Stimulated activated CD8-positive, alpha-beta memory T cell treated with anti-CD3 and anti-CD28 coated beads, Interleukin-12 subunit alpha, Interleukin-12 subunit beta, amount 100 ng/mL, for 24 hours (primary cell): ENCODE measurements around the gene RPE.

Experiments used
- DNase-seq: peaks from one replicate; pipeline ENCODE4 v3.0.0-alpha.2; 2020; ENCODE audit errors: extremely low read depth

RPE gene

DNA sequence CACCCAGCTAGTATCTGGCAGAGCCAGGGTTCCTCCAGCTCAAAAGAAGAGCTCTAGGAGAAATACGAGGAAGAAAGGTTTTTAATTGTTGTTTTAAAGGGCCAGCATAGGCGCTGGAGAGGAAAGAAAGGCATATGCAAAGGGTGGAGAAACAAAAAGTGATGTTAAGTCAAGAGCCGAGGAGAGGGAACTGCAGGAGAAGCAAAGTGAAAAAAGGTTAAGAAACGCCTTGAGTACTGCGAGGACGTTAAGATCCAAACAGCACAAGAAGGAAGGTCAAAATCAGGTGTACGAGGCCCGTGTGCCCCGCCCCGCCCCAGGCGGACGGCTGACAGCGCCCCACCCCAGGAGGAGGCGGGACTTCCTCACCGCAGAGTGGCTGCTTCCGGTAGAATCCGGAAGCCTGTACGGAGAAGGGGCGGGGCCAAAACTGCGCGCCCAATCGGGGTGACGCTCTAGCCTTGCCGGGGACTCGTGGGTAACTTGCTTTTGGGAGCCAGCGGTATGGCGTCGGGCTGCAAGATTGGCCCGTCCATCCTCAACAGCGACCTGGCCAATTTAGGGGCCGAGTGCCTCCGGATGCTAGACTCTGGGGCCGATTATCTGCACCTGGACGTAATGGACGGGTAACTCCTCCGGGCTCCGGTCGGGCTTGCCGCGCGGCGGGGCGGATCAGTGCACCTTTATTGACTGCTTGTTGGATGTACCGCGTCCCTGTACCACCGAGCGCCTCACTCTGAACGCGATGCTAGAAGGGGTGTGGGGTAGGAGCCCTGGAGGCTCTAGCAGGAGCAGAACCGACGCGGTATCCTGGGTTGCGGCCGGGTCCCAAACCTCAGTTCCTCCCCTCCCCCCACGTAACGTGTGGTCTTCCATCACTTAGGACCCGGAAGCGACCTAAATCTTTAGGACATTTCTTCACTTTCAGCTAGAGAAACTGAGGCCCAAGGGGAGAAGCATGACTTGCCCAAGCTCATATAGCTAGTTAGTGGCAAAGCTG lies at the start of gene RPE:
RPE (plus strand) TSS at position 481 of the 1,000 bp plus-strand sequence; CDS start at position 505, 24 bp downstream.
- DNase-seq, result peak; percentile 94

DNA sequence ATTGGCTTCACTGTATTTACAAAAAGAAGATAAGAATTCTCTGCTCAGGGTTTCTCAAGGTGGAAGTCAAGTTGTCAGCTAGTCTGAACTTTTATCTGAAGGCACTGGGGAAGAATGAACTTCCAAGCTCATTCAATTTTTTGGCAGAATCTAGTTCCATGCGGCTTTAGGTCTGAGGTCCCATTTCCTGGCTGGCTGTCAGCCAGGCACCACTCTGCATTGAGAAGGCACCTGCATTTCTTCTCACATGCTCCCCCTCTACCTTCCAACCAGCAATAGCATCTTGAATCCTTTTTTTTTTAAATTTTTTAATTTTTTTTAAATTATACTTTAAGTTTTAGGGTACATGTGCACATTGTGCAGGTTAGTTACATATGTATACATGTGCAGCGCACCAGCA lies 46.2 kb upstream of the RPE start:
- DNase-seq, result no peak

DNA sequence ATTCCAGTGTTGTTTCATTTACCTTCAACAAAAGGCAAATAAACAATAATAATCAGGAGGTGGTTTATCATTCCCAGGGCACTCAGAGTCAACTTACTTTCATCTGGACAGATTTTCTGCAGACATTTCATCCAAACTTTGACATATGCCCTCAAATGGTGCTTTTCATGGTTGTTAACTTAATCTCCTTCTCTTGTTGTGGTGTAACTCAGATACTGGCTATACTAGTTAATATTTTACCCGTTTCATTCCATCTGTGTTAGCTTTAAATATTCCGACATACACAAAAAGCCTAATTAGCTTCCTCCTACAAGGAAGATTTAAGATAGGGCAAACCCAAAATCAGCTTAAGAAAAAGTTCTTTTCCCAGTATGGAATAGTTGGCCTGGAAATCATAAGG lies 44.4 kb upstream of the RPE start:
- no peak for DNase-seq

DNA sequence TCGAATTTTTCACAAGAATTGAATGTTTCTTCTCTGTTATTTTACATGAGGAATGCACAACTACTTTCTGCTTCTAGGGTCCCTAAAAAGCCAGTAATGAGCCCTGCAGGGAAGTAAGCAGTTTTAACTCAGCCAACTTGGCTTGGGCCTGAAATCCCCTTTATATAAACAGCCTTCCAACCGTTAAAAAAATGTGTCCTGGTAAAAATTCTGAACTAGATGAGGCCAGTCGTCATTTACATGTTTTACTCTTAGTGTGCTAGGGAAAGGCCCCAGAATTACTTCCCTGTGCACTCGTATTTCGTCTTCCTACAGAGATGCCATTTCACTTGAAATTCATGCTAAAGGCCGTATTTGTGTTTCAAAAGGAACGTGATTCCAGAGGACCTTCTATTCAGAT lies 42.4 kb upstream of the RPE start:
- DNase-seq, result no peak

DNA sequence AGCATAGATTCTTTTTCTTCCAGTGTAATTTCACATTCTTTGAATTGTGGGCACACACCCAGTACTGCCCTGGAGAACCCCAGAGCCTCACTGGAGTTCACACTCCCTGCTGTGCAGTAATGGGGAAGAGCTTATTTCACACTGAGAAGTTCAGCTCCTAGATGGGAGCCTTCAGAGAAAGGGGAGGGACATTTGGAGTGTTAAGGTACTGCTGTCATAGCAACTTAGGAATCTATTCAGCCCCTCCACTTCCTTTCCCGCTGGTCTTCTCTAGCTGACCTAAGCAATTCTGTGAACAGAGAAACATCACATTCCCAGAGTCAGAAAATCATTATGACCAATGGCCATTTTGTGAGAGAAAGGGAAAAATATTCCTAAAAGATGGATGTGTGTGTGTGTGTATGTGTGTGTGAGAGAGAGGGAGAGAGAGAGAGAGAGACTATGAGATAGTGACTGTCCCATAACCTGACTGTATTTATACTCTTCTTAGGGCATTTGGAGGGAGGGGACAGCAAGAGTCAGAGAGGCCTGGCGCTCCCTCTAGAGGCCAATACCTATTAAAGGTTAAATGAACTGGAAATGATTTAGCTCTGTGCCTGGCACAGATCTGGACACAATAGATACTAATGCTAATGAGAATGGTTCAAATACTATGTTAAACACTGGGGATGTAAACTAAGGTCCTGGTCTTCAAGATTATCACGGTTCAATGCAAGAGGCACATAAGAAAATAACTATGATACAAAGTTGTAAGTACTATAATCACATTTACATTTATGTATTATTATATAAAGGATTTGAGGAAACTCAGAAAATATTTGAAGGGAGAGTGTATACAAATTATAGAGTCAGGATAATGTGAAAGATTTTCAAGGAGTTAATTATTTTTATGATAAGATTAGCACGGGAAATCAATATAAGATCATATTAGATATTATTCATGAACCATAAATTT lies 41.5 kb upstream of the RPE start:
- DNase-seq, result no peak

DNA sequence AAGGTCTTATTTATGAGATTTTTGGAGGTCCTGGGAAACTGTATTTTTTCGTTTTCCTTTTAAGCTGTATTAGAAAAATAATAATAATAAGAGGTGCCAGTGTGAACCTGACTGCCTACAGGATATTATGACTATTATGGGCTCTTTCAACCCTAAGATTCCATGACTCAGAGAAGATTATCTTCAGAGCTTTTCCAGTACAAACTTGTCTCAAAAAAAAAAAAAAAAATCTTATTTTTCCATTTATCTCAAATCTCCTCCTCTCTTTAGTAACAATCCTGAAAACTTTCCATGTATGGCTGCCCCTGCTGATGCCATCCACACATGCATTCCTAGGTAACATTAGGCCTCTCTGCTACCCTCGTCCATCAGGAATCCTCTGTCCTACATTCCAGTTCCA lies 36.7 kb upstream of the RPE start:
- no peak for DNase-seq

DNA sequence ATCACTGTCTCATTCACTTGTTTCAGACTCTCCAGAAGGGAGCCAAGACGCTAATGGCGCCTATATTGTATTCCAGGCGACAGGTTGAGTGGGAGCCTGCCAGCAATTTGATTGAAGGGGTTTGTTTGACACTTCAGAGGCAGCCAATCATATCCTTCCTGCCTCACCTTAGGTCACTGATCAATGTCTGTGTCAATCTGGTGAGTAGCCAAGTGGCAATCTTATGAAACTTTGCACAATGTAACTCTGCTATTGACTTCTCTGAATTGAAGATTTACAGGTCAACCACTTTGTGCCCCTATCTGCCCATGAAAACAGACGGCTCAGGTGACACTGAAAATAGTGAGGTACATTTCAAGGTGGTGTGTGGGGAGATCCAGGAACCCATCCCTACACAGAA lies 32.7 kb upstream of the RPE start:
- DNase-seq, result no peak

DNA sequence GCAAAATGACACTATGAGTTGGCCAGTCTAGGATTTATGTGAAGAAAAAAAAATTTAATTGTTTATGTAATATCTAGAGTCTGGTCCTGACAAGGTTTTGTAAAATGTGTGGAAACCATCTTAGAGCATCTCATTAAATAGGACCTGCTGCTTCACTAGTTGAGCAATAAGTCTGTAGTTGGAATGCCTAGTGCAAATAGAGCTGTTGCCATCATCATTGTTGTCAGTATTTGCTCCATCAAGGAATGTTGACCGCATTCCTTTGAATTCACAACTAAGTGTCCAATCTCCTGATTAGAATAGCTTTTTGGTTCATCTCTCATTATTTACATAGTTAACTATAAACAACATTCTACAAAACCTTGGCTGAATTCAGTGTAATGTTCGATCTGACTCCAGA lies 32.2 kb upstream of the RPE start:
- no peak for DNase-seq

DNA sequence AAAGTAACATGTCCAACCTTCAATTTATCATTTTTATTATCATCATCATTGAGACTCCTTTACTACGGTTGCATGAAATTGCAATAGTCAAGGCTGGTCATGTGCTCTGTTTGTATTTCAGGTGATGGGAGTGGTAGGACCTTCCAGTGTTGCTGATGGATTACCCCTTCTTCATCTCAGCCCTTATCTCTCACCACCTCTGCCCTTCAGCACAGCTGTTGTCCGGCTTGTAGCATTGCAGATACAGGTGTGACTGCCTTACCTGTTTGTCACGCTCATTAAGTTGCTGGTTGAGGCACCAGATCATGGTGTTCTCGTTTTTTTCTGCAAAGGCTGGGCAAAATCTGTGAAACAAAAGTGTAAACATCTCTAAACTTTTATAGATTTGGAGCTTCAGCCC lies 31.7 kb upstream of the RPE start:
- no peak for DNase-seq

DNA sequence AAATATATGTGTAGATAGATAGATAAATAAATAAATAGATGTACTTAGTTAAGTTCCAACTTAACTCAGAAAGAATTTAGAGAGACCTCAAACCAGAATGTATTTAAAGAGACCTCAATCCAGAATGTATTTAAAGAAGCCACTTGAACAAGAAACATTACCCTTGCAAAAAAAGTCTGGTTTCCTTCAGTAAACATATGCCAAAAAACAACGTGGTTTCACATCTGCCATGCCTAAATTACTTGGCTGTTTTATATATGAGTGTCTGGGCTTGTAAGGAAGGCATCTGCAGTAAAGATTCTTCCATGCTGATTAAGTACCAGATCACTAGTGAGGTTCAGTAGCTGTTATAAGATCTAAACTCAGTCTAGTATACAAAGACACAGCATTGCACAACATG lies 29.1 kb upstream of the RPE start:
- no peak for DNase-seq

DNA sequence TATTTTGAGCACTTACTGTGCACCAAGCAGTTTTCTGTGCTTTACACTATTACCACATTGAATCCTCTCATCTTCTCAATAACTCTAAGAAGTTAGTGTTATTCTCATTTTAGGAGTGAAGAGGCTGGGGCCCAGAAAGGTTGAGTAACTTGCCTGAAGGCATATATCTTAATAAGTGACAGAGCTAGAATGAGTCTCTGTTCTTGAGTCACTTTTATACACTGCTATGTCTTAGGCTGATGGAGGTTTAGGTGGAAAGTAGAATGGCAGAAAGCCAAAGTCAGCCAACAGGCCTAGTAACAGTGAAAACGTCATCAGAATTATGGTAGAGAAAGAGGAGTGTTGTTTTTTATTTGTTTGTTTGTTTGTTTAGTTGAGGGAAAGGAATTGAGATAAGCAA lies 27.9 kb upstream of the RPE start:
- no peak for DNase-seq

DNA sequence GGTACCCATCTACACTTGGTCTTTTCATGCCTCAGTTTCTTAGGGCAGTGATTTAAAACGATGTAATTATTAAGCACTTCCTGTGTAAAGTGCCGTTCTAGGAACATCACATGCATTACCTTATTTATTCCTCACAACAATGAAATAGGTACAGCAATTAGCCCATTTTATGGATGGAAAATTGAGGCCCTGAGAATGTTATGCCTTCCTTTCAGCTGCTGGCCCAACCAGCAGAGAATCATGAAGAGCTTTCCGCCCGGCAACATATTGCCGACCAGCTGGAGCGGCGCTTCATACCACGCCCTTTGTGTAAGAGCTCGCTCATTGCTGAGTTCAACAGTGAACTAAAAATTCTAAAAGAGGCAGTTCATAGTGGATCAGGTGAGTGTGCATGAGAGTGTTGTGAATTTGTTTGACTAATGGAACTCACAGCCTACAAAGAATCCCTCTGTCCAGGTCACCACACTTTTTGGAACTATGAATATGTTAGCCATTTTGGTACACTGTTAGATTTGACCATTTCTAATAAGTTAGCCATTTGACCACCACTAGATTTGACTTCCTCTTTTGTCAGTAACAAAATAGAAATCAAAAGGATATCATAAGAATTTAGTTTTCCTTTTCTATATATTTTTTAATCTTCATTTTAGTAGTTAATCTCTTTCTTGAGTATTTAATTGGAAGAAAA lies 25.6 kb upstream of the RPE start:
- no peak for DNase-seq

DNA sequence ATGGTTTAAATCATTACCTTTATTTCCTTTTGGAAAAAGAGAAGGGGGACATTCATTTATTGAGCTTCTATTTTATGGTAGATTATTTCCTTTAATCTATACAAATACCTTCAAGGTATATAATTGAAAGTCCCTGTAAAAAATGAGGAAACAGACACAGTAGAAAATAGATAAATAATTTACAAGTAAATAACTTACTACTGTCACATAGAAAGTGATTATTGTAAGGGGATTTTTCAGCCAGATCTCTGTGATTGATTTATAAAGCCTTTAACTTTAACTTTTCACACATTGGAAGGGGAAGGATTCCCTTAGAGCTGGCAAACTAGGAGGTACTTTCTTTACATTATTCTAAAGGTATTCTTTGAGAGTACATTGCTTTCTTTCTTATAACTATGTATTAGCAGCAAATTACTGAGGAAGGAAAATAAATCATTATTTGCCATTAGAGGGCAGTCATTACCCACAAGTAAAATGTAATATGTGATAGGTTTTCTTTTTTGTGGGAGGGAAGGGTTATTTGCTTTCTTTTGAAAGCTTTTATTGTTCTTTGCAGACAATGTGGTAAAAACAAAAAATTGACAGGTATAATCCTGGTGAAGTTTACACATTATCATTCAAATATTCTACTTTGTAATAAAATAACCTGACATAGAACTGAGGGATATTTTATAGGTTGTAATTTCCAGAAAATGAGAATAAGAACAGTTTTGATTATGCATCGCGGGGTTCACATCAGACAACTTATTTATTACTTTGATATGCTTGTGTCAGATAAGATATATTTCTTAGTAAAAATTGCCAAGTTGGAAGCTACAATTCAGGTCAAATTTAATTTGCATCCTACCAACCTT lies 24.8 kb upstream of the RPE start:
- DNase-seq, result no peak

DNA sequence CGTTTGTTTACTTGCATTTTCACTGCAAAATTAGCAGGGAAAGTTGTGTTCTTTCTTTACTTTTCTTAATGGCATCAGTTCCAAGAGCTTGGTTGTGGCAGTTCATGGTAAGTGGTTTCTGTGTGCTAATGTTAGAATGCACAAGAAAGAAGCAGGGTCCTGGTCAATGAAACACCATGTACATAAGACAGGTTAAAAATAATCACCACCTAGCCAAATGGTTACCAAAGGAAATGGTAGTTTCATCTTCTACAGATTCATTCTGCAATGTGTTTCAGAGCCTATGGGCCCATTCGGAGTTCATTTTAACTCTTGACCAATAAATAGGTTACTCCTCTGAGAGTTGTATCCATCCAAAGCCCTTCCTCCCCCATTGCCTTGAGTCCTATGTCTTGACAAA lies 18.1 kb upstream of the RPE start:
- DNase-seq, result no peak

DNA sequence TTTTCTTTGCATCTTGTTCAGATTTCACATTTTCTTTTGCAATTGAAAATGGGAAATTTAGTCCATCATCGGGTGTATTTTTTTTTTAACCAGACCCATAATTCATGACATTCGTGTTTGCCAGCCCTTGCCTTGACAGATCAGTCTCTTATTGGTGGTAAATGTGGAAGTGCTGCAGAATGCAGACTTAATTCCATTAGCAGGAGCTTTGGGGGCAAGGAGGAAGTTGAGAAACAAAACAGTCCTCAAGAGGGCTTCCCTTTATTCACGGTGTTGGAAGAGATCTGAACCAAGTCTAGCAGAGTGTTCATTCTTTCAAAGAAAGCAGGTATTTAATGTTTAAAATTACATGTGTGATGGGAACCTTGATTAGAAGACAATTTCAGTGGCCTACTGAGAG lies 16.6 kb upstream of the RPE start:
- no peak for DNase-seq

DNA sequence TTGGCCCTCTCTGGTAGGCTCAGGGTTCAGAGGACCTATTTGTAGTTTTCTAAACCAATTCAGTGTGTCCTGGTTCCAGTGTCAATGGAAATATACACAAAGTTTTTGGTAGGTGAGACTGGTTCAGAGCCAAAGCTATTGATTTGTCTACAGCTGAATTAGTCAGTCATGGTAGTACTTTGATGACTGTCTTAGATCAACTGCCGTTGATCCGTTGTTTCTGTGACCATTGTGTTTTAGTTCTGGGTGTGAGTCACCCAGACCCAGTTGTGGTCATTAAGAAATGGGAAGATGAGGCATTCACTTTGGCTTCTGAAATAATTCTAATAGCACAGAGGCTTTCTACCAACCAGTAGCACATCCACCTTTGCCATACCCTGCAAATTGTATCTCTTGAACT lies 16.0 kb upstream of the RPE start:
- DNase-seq, result no peak

DNA sequence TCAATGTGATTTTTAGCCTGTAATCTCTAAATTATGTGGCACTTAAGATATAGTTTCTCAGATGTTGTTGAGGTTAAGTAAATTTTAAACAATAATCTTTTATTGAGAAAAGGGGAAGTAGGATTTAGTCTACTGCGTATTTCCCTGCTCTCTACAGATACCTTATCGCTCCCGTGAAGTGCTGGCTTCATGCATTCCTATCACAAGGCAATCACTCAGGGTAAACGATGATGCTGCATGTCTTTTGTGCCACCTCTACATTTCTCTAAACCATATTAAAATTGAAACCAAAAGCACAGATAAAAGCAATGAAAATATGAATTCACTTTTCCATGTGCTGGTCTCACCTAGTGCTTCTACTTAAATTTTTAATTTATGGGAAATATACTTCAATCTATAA lies 14.4 kb upstream of the RPE start:
- no peak for DNase-seq

DNA sequence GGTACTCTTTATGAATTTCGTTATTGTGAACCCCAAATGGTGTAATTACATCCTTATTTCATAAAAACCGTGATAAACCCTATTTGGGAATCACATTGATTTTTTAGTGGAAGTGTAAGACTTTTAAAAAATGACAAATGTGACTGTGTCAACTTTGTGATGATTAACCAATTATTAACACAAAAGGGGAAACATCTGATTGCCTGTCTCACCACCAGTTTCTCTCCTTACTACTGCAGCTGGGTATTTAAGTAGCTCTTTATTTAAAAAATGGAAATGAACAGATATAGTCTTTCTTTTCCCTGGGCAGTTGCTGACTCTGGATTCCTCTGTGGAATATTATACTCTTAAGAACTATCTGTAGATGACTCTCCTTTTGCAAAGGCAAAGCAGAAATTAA lies 11.6 kb upstream of the RPE start:
- DNase-seq, result no peak

DNA sequence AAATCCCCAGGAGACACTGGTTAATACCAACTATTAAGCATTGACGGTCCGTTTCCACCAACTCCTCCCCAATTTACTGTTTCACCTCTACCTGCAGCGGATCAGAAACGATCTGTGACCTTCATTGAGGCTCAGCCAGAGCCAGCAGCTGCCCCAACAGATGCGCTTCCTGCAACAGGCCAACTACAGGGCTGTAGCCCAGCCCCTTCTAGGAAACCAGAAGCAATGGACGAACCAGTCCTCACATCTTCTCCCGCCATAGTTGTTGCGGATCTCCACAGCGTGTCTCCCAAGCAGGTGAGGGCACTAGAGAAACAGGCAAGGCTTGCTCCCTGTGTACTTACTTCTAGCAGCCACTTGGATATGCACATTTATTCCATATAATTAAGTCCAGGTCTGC lies 8.5 kb upstream of the RPE start:
- DNase-seq, result no peak

DNA sequence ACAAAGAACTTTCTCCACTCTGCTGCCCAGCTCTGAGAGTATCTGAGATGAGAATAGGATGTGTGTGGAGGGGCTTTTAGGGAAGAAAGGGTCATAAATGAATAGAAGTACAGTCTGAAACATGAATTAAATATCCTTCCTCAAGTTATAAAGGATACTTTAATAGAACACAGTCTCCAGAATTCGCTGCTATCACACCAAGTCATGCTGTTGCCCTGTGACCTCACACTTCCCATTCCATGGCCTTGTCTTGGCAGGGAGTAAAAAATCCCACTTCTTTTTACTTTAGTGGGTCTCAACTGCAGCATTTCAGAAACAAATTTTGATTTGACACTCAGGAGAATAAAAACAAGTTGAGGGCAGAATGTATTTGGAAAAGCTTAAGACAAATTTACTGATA lies 3.8 kb upstream of the RPE start:
- no peak for DNase-seq
